Measurements from ENCODE around the gene PVALEF.

The PVALEF gene

DNA sequence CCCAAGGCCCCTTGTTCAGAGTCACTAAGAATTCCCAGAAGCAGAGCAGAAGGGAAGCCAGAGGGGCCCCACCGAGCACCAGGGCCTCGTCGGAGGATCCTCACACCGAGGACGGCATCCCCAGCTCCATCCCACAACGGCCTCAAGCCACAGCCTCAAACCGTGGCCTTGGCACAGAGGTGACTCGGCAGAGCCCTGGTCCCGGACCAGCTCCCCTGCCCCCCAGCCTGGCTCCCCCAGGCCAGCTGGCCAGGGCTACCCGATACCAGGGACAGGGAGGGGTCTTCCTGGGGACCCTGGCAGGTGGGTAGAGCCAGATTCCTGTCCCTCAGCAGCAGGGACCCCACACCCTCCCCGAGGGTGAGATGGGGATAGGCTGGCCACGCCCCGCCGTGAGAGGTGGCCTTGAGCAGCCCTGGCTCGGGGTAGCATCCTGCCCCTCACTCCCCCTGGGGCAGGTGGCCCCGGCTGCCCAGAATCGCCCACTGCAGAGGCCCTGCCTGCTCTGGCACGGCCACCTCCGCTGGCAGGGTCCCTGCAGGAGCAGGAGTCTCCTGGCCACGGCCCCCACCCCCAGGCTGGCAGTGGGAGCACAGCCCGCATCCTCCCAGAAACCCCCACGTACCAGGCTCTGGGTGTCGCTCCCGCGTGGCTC is 5.6 kb upstream of the PVALEF start:
- FAIRE-seq, result no peak
- DNase-seq (ENCODE audit: insufficient read length, low spot score), result no peak
- TF ChIP-seq SPI1 (IDR thresholded peaks at IDR 0.05; ENCODE audit: low read depth, low read length) (no peak), POLR2A (IDR thresholded peaks at IDR 0.05; ENCODE audit: low read depth, low read length) (no peak)

DNA sequence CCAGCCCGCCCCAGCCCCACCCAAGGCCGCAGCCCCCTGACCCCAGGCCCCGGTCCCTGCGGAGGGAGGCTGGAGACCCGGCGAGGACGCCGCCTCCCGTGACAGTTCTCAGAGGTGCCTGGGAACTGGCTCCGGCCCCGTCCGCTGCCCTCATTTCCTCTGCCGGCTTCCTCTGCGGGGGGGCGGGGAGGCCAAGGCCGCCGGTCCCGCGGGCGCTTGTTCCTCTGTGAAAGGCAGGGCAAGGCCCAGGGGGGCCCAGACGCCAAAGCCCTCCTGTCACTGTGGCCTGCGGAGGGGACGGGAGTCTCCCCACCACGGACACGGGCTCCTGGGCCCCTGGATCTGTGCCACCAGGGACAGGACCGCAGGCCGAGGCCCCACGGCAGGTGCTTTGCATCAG is 5.0 kb upstream of the PVALEF start:
- no peak for DNase-seq (ENCODE audit: insufficient read length, low spot score)
- TF ChIP-seq SPI1 (IDR thresholded peaks at IDR 0.05; ENCODE audit: low read depth, low read length), result no peak
- no peak for TF ChIP-seq POU2F2 (IDR thresholded peaks at IDR 0.05; ENCODE audit: low read depth, low read length)
- TF ChIP-seq TAF1 (IDR thresholded peaks at IDR 0.05; ENCODE audit: low read depth, low read length), result no peak
- TF ChIP-seq POLR2A (IDR thresholded peaks at IDR 0.05; ENCODE audit: low read depth, low read length), result no peak
- no peak for TF ChIP-seq PAX5 (IDR thresholded peaks at IDR 0.05; ENCODE audit: insufficient read depth, low read length, severe bottlenecking)
- no peak for TF ChIP-seq POLR2AphosphoS5 (IDR thresholded peaks at IDR 0.05; ENCODE audit: low read depth, low read length)
- FAIRE-seq, result no peak

DNA sequence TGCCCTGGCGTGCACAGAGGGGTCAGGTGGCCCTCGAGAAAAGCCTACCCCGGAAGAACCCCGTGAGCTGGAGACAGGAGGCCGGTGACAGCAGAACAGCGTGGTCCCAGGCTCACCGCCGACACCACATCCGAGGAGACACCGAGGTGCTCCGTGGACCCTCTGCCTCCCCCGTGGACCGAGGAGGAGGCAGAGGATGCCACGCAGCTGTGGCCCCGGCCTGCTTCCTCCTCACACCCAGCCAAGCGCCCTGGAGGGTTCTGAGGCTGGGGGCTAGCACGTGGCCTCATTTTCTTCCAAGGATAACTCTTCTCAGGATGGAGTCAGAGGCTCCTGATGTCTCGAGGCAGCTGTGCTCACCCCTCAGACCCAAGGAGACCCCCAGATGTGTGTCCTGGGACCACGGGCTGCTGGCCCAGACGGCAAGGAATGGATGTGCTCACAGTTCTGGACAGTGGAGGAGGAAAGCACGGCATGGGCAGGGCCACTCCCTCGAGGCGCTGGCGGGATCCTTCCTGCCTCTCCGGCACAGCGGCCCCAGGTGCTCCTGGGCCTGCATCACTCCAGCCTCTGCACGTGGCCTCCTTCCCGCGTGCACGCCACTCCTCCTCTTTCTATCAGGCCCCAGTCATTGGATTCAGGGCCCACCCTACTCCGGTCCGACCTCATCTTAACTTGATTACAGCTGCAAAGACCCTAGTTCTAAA is 4.4 kb upstream of the PVALEF start:
- FAIRE-seq (no peak), DNase-seq (ENCODE audit: insufficient read length, low spot score) (no peak)
- no peak for TF ChIP-seq POU2F2 (IDR thresholded peaks at IDR 0.05; ENCODE audit: low read depth, low read length)
- TF ChIP-seq SPI1 (IDR thresholded peaks at IDR 0.05; ENCODE audit: low read depth, low read length), result no peak
- TF ChIP-seq TAF1 (IDR thresholded peaks at IDR 0.05; ENCODE audit: low read depth, low read length), result no peak
- TF ChIP-seq PAX5 (IDR thresholded peaks at IDR 0.05; ENCODE audit: insufficient read depth, low read length, severe bottlenecking), result no peak
- no peak for TF ChIP-seq POLR2AphosphoS5 (IDR thresholded peaks at IDR 0.05; ENCODE audit: low read depth, low read length)
- TF ChIP-seq POLR2A (IDR thresholded peaks at IDR 0.05; ENCODE audit: low read depth, low read length), result no peak

DNA sequence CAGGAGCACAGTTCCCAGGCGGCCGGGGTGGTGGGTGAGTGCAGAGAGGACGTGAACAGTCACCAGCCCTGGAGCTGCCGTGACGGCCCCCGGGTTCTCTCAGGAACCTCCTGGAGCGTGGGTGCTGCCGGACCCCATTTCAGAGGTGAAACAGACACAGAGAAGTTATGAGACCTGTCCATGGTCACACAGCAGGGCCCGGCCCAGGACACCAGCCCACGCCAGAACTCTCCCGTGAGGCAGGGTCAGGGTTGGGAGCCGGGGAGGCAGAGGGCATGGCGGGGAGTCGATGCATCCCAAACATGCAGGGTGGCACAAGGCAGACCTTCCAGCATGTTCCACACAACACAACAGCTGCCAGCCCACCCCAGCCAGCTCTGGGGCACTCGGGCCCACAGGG is 3.8 kb upstream of the PVALEF start:
- no peak for TF ChIP-seq SPI1 (IDR thresholded peaks at IDR 0.05; ENCODE audit: low read depth, low read length)
- TF ChIP-seq POU2F2 (IDR thresholded peaks at IDR 0.05; ENCODE audit: low read depth, low read length), result no peak
- TF ChIP-seq POLR2A (IDR thresholded peaks at IDR 0.05; ENCODE audit: low read depth, low read length), result no peak
- no peak for TF ChIP-seq POLR2AphosphoS5 (IDR thresholded peaks at IDR 0.05; ENCODE audit: low read depth, low read length)
- no peak for TF ChIP-seq PAX5 (IDR thresholded peaks at IDR 0.05; ENCODE audit: insufficient read depth, low read length, severe bottlenecking)
- TF ChIP-seq TAF1 (IDR thresholded peaks at IDR 0.05; ENCODE audit: low read depth, low read length), result no peak
- no peak for FAIRE-seq
- no peak for DNase-seq (ENCODE audit: insufficient read length, low spot score)

DNA sequence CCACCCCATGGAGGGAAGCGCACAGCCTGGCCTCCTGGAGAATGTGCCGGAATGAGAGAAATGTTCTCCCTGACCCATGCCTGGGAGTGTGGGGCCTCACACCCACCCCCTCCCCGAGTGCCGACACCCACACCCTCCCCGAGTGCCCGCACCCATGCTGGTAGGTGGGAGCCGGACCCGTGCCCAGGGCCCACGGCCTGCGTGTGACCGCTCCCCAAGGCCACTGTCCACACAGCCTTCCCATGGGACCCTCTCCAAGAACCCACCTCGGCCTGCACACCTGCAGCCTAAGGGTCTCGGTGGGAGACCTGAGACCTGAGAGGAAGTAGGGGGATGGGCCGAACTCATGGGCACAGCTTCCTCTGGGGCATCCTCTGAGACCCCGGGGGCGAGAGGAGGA is 3.3 kb upstream of the PVALEF start:
- FAIRE-seq (no peak), DNase-seq (ENCODE audit: insufficient read length, low spot score) (no peak)
- no peak for TF ChIP-seq POLR2A (IDR thresholded peaks at IDR 0.05; ENCODE audit: low read depth, low read length)
- no peak for TF ChIP-seq POU2F2 (IDR thresholded peaks at IDR 0.05; ENCODE audit: low read depth, low read length)
- no peak for TF ChIP-seq SPI1 (IDR thresholded peaks at IDR 0.05; ENCODE audit: low read depth, low read length)
- no peak for TF ChIP-seq PAX5 (IDR thresholded peaks at IDR 0.05; ENCODE audit: insufficient read depth, low read length, severe bottlenecking)
- no peak for TF ChIP-seq POLR2AphosphoS5 (IDR thresholded peaks at IDR 0.05; ENCODE audit: low read depth, low read length)
- no peak for TF ChIP-seq TAF1 (IDR thresholded peaks at IDR 0.05; ENCODE audit: low read depth, low read length)

DNA sequence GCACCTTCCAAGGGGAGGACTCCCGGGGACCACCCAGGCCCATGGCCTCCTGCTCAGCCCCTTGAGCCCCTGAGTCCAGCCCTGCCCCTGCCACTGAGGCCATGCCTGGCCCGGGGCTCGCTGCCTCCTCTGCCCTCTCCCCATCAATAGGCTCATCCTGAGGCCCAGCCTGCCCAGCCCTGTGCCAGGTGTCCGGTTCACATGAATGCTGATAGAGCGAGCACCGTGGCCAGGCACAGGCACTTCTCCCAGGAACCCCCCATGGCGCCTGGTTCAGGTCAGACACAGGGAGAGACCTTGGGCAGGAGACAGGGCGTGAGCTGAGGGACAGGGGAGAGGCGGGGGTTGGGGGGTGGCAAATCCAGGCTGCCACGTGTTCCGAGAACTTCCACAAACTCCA is 2.8 kb upstream of the PVALEF start:
- DNase-seq (ENCODE audit: insufficient read length, low spot score) (no peak), FAIRE-seq (no peak)
- TF ChIP-seq PAX5 (IDR thresholded peaks at IDR 0.05; ENCODE audit: insufficient read depth, low read length, severe bottlenecking), result no peak
- TF ChIP-seq TAF1 (IDR thresholded peaks at IDR 0.05; ENCODE audit: low read depth, low read length), result no peak
- no peak for TF ChIP-seq POLR2A (IDR thresholded peaks at IDR 0.05; ENCODE audit: low read depth, low read length)

DNA sequence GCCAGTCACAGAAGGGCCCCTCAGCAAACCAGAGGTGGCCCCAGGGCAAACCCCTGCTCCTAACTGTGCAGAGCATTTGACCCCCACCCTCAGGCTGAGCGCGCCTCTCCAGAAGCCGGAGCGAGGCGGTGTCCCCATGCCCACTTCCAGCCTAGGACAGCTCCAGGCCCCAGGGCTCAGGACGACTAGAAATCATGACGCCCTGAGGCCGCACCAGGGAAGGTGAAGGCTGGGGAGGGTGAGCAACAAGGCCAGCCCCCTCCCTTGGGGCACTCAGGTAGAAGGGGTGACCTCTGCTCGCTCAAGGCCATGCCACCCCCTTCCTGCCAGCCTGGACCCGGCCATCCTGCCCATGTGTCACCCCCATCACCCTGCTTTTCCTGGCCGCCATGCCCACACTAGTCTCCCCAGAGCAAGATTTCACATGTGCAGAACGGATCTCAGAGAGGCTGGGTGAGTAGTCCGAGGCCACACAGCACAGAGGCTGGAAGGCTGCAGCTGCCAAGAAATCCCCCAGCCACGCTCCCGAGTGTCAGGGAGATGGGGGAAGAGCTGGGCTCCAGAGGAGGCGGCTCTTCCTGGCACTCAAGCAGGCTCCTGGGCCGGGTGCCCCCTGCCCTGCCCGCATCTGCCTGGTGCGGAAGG is 2.1 kb upstream of the PVALEF start:
- TF ChIP-seq TAF1 (IDR thresholded peaks at IDR 0.05; ENCODE audit: low read depth, low read length) (no peak), SPI1 (IDR thresholded peaks at IDR 0.05; ENCODE audit: low read depth, low read length) (no peak), POU2F2 (IDR thresholded peaks at IDR 0.05; ENCODE audit: low read depth, low read length) (no peak), PAX5 (IDR thresholded peaks at IDR 0.05; ENCODE audit: insufficient read depth, low read length, severe bottlenecking) (no peak), POLR2A (IDR thresholded peaks at IDR 0.05; ENCODE audit: low read depth, low read length) (no peak), POLR2AphosphoS5 (IDR thresholded peaks at IDR 0.05; ENCODE audit: low read depth, low read length) (no peak)
- no peak for FAIRE-seq
- DNase-seq (ENCODE audit: insufficient read length, low spot score), result no peak

DNA sequence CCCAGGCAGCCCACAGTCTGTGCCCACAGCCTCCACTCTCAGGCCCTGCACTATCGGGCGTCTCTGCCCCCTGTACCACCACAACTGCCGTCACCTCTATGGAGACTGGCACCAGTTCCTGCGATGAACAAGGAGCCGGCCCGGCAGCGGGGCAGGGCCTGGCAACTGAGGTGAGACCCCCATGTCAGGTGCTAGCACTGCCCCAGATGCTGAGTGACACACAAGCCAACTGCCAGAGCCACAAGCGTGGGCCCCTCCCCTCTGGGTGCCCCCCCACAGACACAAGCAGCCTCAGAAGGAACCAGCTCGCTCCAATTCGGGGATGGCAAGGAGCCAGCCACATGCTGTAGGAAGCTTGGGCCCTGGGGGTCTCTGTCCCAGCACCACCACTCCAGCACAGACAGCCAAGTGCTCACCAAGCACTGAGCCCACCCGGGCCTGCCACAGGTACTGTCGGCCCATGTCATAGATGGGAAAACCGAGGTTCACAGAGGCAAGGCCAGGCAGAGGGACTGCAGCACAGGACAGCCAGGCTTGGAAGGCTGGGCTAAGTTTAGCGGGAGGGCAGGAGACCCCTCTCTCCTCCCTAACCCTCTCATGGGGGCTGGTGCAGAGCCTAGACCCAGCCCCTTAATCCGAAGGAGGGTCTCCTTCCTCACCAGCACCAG is 1.5 kb upstream of the PVALEF start:
- DNase-seq (ENCODE audit: insufficient read length, low spot score), result no peak
- FAIRE-seq, result no peak
- TF ChIP-seq POU2F2 (IDR thresholded peaks at IDR 0.05; ENCODE audit: low read depth, low read length) (no peak), PAX5 (IDR thresholded peaks at IDR 0.05; ENCODE audit: insufficient read depth, low read length, severe bottlenecking) (no peak)

DNA sequence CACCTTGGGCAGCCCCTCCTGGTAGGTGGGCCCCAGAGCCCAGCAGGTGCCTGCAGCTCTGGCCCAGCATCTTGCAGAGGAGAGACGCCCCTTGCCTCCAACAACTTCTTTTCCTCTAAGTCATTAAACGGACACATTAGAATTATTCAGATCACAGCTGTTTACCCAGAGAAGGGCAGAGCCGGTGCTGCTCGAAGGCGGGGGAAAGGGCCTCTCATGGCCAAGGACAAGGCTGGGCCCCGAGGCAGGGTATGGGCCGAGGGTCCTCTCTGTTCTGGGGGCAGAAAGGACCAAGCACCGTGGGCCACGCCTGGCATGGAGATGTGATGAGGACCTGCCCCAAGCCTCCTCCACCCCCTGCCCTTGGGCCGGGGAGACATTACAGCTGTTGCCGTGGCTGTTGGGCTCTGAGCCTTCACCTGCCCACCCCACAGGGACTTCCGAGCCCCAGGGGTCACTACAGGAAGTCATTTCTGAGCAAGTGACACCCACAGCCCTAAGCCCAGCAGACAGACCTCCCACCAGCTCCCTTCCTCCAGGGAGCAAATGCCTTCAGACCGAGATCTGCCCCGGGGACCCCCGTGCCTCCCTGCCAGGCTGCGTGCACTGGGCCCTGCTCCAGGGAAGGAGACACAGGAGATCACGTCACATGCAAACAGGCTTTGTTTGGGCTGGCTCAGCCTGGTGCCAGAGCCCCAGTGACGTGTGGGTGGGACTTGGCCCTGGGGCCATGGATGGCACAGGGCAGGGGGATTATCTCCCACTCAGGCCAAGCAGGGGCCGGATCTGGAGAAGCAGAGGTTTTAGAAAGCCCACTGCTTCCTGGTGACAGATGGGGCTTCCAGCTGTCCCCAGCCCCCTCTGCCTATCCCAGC is 699 bp upstream of the PVALEF start:
- FAIRE-seq (no peak), DNase-seq (ENCODE audit: insufficient read length, low spot score) (no peak)
- TF ChIP-seq PAX5 (IDR thresholded peaks at IDR 0.05; ENCODE audit: insufficient read depth, low read length, severe bottlenecking) (no peak), POLR2A (IDR thresholded peaks at IDR 0.05; ENCODE audit: low read depth, low read length) (no peak), TAF1 (IDR thresholded peaks at IDR 0.05; ENCODE audit: low read depth, low read length) (no peak), POLR2AphosphoS5 (IDR thresholded peaks at IDR 0.05; ENCODE audit: low read depth, low read length) (no peak), SPI1 (IDR thresholded peaks at IDR 0.05; ENCODE audit: low read depth, low read length) (no peak), POU2F2 (IDR thresholded peaks at IDR 0.05; ENCODE audit: low read depth, low read length) (no peak)

Data from GM12891 (cell line).